ENCODE results near the gene RELB.
"Not testable (repeated sequence)": the region's sequence is repeated elsewhere in the genome, so short reads cannot be mapped to it uniquely, and the experiment has no call there.

The RELB gene

GRCh38 chr19:44971451-44971850, 29.8 kb upstream of the RELB start:
- not testable (repeated sequence) for H3K4me3 ChIP-seq (ENCODE audit: control insufficient read depth in 1 of 7, extremely low read depth in 1 of 7, insufficient read depth in 4 of 7, low read depth in 2 of 7, low read length in 6 of 7); H3K27ac ChIP-seq (ENCODE audit: insufficient read depth in 1 of 2, low read depth in 1 of 2, low read length in 2 of 2, poor library complexity in 1 of 2, severe bottlenecking in 2 of 2); H3K9me3 ChIP-seq (ENCODE audit: control extremely low read depth in 1 of 5, control insufficient read depth in 4 of 5, insufficient read depth in 2 of 5, low read depth in 1 of 5, low read length in 4 of 5); DNase-seq; H3K4me1 ChIP-seq (ENCODE audit: control extremely low read depth in 1 of 4, control insufficient read depth in 4 of 4, insufficient read depth in 4 of 4, low read length in 3 of 4); H3K27me3 ChIP-seq (replicated peaks in 2 of 5; ENCODE audit: control insufficient read depth in 4 of 5, insufficient read depth in 5 of 5, low read length in 4 of 5)
- POLR2A ChIA-PET, result interaction anchor here (1.0 kb wide), 1 partner anchor 10 kb away, joined by 3 read pairs; no protein-coding TSS in a partner anchor
- WGBS (ENCODE audit: insufficient coverage), result 92% methylated on average over 4 of the region's 6 CpGs
- CTCF ChIA-PET, result interaction anchor here (1.1 kb wide), 1 partner anchor 18 kb away, joined by 6 read pairs; no protein-coding TSS in a partner anchor
- H3K36me3 ChIP-seq (ENCODE audit: control insufficient read depth in 4 of 4, insufficient read depth in 4 of 4, low read length in 3 of 4), result peaks cover 6 to 59% (median 46%) of the 10 kb centered on the region in 4 experiments

- no peaks in the 10 kb centered on the region for H3K27me3 ChIP-seq (replicated peaks in 2 of 5; ENCODE audit: control insufficient read depth in 4 of 5, insufficient read depth in 5 of 5, low read length in 4 of 5)
- no peak overlapping the region for H3K4me3 ChIP-seq (ENCODE audit: control insufficient read depth in 1 of 7, extremely low read depth in 1 of 7, insufficient read depth in 4 of 7, low read depth in 2 of 7, low read length in 6 of 7)
- POLR2A ChIA-PET, result no interaction called here
- no peak overlapping the region for H3K27ac ChIP-seq (ENCODE audit: insufficient read depth in 1 of 2, low read depth in 1 of 2, low read length in 2 of 2, poor library complexity in 1 of 2, severe bottlenecking in 2 of 2)
- peak in 2 of 3 donors; percentile 10 to 24 for DNase-seq
- H3K4me1 ChIP-seq (ENCODE audit: control extremely low read depth in 1 of 4, control insufficient read depth in 4 of 4, insufficient read depth in 4 of 4, low read length in 3 of 4), result no peaks in the 10 kb centered on the region
- peaks cover 8 to 68% (median 55%) of the 10 kb centered on the region in 4 experiments for H3K36me3 ChIP-seq (ENCODE audit: control insufficient read depth in 4 of 4, insufficient read depth in 4 of 4, low read length in 3 of 4)
- WGBS (ENCODE audit: insufficient coverage), result 88% methylated on average over 13 of the region's 13 CpGs
- H3K9me3 ChIP-seq (ENCODE audit: control extremely low read depth in 1 of 5, control insufficient read depth in 4 of 5, insufficient read depth in 2 of 5, low read depth in 1 of 5, low read length in 4 of 5), result no peaks in the 10 kb centered on the region
- CTCF ChIA-PET, result no interaction called here
Observed at GRCh38 chr19:44972802-44973201, 28.5 kb upstream of the RELB start.

- peaks cover 10 to 66% (median 55%) of the 10 kb centered on the region in 4 experiments for H3K36me3 ChIP-seq (ENCODE audit: control insufficient read depth in 4 of 4, insufficient read depth in 4 of 4, low read length in 3 of 4)
Observed at GRCh38 chr19:44973982-44974735, 27.1 kb upstream of the RELB start.

GRCh38 chr19:44974857-44975256, 26.4 kb upstream of the RELB start:
- POLR2A ChIA-PET, result no interaction called here
- Histone ChIP-seq H3K4me1 (ENCODE audit: control extremely low read depth in 1 of 4, control insufficient read depth in 4 of 4, insufficient read depth in 4 of 4, low read length in 3 of 4) (no peaks in the 10 kb centered on the region), H3K27me3 (replicated peaks in 2 of 5; ENCODE audit: control insufficient read depth in 4 of 5, insufficient read depth in 5 of 5, low read length in 4 of 5) (no peaks in the 10 kb centered on the region), H3K4me3 (ENCODE audit: control insufficient read depth in 1 of 7, extremely low read depth in 1 of 7, insufficient read depth in 4 of 7, low read depth in 2 of 7, low read length in 6 of 7) (no peak overlapping the region), H3K36me3 (ENCODE audit: control insufficient read depth in 4 of 4, insufficient read depth in 4 of 4, low read length in 3 of 4) (peaks cover 12 to 68% (median 60%) of the 10 kb centered on the region in 4 experiments), H3K27ac (ENCODE audit: insufficient read depth in 1 of 2, low read depth in 1 of 2, low read length in 2 of 2, poor library complexity in 1 of 2, severe bottlenecking in 2 of 2) (no peak overlapping the region), H3K9me3 (ENCODE audit: control extremely low read depth in 1 of 5, control insufficient read depth in 4 of 5, insufficient read depth in 2 of 5, low read depth in 1 of 5, low read length in 4 of 5) (no peaks in the 10 kb centered on the region)
- 89% methylated on average over 4 of the region's 5 CpGs for WGBS (ENCODE audit: insufficient coverage)
- no peak for DNase-seq
- CTCF ChIA-PET, result interaction anchor here (1.2 to 1.8 kb wide), 2 partner anchors 13 to 15 kb away, joined by 3 to 4 read pairs; no protein-coding TSS in a partner anchor

More at GRCh38 chr19:44973982-44974735, 27.1 kb upstream of the RELB start:
- ChIA-PET POLR2A (no interaction called here), CTCF (interaction anchor here (1.2 to 1.8 kb wide), 2 partner anchors 14 kb away, joined by 3 to 4 read pairs; no protein-coding TSS in a partner anchor)
- H3K27ac ChIP-seq (ENCODE audit: insufficient read depth in 1 of 2, low read depth in 1 of 2, low read length in 2 of 2, poor library complexity in 1 of 2, severe bottlenecking in 2 of 2), result no peak overlapping the region
- H3K27me3 ChIP-seq (replicated peaks in 2 of 5; ENCODE audit: control insufficient read depth in 4 of 5, insufficient read depth in 5 of 5, low read length in 4 of 5), result no peaks in the 10 kb centered on the region
- no peaks in the 10 kb centered on the region for H3K4me1 ChIP-seq (ENCODE audit: control extremely low read depth in 1 of 4, control insufficient read depth in 4 of 4, insufficient read depth in 4 of 4, low read length in 3 of 4)
- no peaks in the 10 kb centered on the region for H3K9me3 ChIP-seq (ENCODE audit: control extremely low read depth in 1 of 5, control insufficient read depth in 4 of 5, insufficient read depth in 2 of 5, low read depth in 1 of 5, low read length in 4 of 5)
- no peak overlapping the region for H3K4me3 ChIP-seq (ENCODE audit: control insufficient read depth in 1 of 7, extremely low read depth in 1 of 7, insufficient read depth in 4 of 7, low read depth in 2 of 7, low read length in 6 of 7)
- DNase-seq, result no peak
- 98% methylated on average over 20 of the region's 21 CpGs for WGBS (ENCODE audit: insufficient coverage)

GRCh38 chr19:44975444-44975843, 25.8 kb upstream of the RELB start:
- ChIA-PET POLR2A (no interaction called here), CTCF (interaction anchor here (1.0 to 1.8 kb wide), 3 partner anchors 10 to 14 kb away, joined by 3 to 9 read pairs (median 4); no protein-coding TSS in a partner anchor)
- H3K4me1 ChIP-seq (ENCODE audit: control extremely low read depth in 1 of 4, control insufficient read depth in 4 of 4, insufficient read depth in 4 of 4, low read length in 3 of 4), result no peaks in the 10 kb centered on the region
- peaks cover 14 to 69% (median 60%) of the 10 kb centered on the region in 4 experiments for H3K36me3 ChIP-seq (ENCODE audit: control insufficient read depth in 4 of 4, insufficient read depth in 4 of 4, low read length in 3 of 4)
- DNase-seq, result no peak
- no peaks in the 10 kb centered on the region for H3K9me3 ChIP-seq (ENCODE audit: control extremely low read depth in 1 of 5, control insufficient read depth in 4 of 5, insufficient read depth in 2 of 5, low read depth in 1 of 5, low read length in 4 of 5)
- H3K27ac ChIP-seq (ENCODE audit: insufficient read depth in 1 of 2, low read depth in 1 of 2, low read length in 2 of 2, poor library complexity in 1 of 2, severe bottlenecking in 2 of 2), result no peak overlapping the region
- no peak overlapping the region for H3K4me3 ChIP-seq (ENCODE audit: control insufficient read depth in 1 of 7, extremely low read depth in 1 of 7, insufficient read depth in 4 of 7, low read depth in 2 of 7, low read length in 6 of 7)
- H3K27me3 ChIP-seq (replicated peaks in 2 of 5; ENCODE audit: control insufficient read depth in 4 of 5, insufficient read depth in 5 of 5, low read length in 4 of 5), result no peaks in the 10 kb centered on the region
- 100% methylated on average over 1 of the region's 4 CpGs for WGBS (ENCODE audit: insufficient coverage)

GRCh38 chr19:44984005-44984404, 17.3 kb upstream of the RELB start:
- Histone ChIP-seq H3K4me1 (ENCODE audit: control extremely low read depth in 1 of 4, control insufficient read depth in 4 of 4, insufficient read depth in 4 of 4, low read length in 3 of 4) (peaks cover 0 to 2% (median 0%) of the 10 kb centered on the region in 4 experiments), H3K4me3 (ENCODE audit: control insufficient read depth in 1 of 7, extremely low read depth in 1 of 7, insufficient read depth in 4 of 7, low read depth in 2 of 7, low read length in 6 of 7) (no peak overlapping the region), H3K36me3 (ENCODE audit: control insufficient read depth in 4 of 4, insufficient read depth in 4 of 4, low read length in 3 of 4) (peaks cover 4 to 73% (median 47%) of the 10 kb centered on the region in 4 experiments), H3K27ac (ENCODE audit: insufficient read depth in 1 of 2, low read depth in 1 of 2, low read length in 2 of 2, poor library complexity in 1 of 2, severe bottlenecking in 2 of 2) (no peak overlapping the region), H3K27me3 (replicated peaks in 2 of 5; ENCODE audit: control insufficient read depth in 4 of 5, insufficient read depth in 5 of 5, low read length in 4 of 5) (no peaks in the 10 kb centered on the region), H3K9me3 (ENCODE audit: control extremely low read depth in 1 of 5, control insufficient read depth in 4 of 5, insufficient read depth in 2 of 5, low read depth in 1 of 5, low read length in 4 of 5) (no peaks in the 10 kb centered on the region)
- WGBS (ENCODE audit: insufficient coverage), result 96% methylated on average over 8 of the region's 9 CpGs
- DNase-seq, result no peak
- CTCF ChIA-PET, result no interaction called here
- POLR2A ChIA-PET, result no interaction called here

- H3K4me1 ChIP-seq (ENCODE audit: control extremely low read depth in 1 of 4, control insufficient read depth in 4 of 4, insufficient read depth in 4 of 4, low read length in 3 of 4), result peaks cover 0 to 2% (median 0%) of the 10 kb centered on the region in 4 experiments
- H3K9me3 ChIP-seq (ENCODE audit: control extremely low read depth in 1 of 5, control insufficient read depth in 4 of 5, insufficient read depth in 2 of 5, low read depth in 1 of 5, low read length in 4 of 5), result no peaks in the 10 kb centered on the region
- POLR2A ChIA-PET, result no interaction called here
- CTCF ChIA-PET, result interaction anchor here (1.4 to 2.9 kb wide), 2 partner anchors 74 to 76 kb away, joined by 3 to 7 read pairs; no protein-coding TSS in a partner anchor
- peak overlapping the region in 1 of 2 experiments; percentile 14 for H3K27ac ChIP-seq (ENCODE audit: insufficient read depth in 1 of 2, low read depth in 1 of 2, low read length in 2 of 2, poor library complexity in 1 of 2, severe bottlenecking in 2 of 2)
- no peak overlapping the region for H3K4me3 ChIP-seq (ENCODE audit: control insufficient read depth in 1 of 7, extremely low read depth in 1 of 7, insufficient read depth in 4 of 7, low read depth in 2 of 7, low read length in 6 of 7)
- whole genome bisulfite sequencing (ENCODE audit: insufficient coverage), result 83% methylated on average over 2 of the region's 4 CpGs
- H3K36me3 ChIP-seq (ENCODE audit: control insufficient read depth in 4 of 4, insufficient read depth in 4 of 4, low read length in 3 of 4), result peaks cover 0 to 72% (median 45%) of the 10 kb centered on the region in 4 experiments
- no peak for DNase-seq
- H3K27me3 ChIP-seq (replicated peaks in 2 of 5; ENCODE audit: control insufficient read depth in 4 of 5, insufficient read depth in 5 of 5, low read length in 4 of 5), result no peaks in the 10 kb centered on the region
Observed at GRCh38 chr19:44985445-44985844, 15.8 kb upstream of the RELB start.

All from common myeloid progenitor, CD34-positive (primary cell).